GM23338 (cell line): ENCODE results near the gene SEZ6L. TPM values are rescaled to one million over a fixed set of nuclear protein-coding genes. Genes with fewer than 3 reads are reported as not detected.

ENCODE experiments used
- ATAC-seq: fragments of 200-7000 bp; cut with Tn5 transposase; 3 replicates; pipeline ENCODE4 v1.9.1; 2020
- DNase-seq: peaks from one replicate; pipeline ENCODE4 v3.0.0-alpha.2; 2015; ENCODE audit warnings: low spot score
- H2AFZ ChIP-seq: fragments of 200-600 bp; sonication (generic); 2 replicates; pipeline ENCODE4 v1.8.0; 2016; ENCODE audit warnings: antibody characterized with exemption, mild to moderate bottlenecking, moderate library complexity
- H3F3A ChIP-seq: fragments of 200-600 bp; sonication (generic); replicated peaks from 2 replicates; pipeline ENCODE4 v1.8.0; 2017; ENCODE audit warnings: antibody characterized with exemption, mixed run types, low read depth
- H3K27ac ChIP-seq: fragments of 200-600 bp; sonication (generic); 2 replicates; pipeline ENCODE4 v1.6.1; 2016; ENCODE audit warnings: low read depth
- H3K27me3 ChIP-seq: fragments of 200-600 bp; sonication (generic); 2 replicates; pipeline ENCODE4 v1.8.0; 2016; ENCODE audit warnings: mild to moderate bottlenecking, mixed run types, moderate library complexity; ENCODE audit not compliant: insufficient read depth
- H3K36me3 ChIP-seq: fragments of 200-600 bp; sonication (generic); 2 replicates; pipeline ENCODE4 v1.8.0; 2016; ENCODE audit warnings: mild to moderate bottlenecking; ENCODE audit not compliant: insufficient read depth
- H3K4me1 ChIP-seq: fragments of 200-600 bp; sonication (generic); 2 replicates; pipeline ENCODE4 v1.8.0; 2016; ENCODE audit warnings: mild to moderate bottlenecking, moderate library complexity; ENCODE audit not compliant: insufficient read depth
- H3K4me2 ChIP-seq: fragments of 200-600 bp; sonication (generic); 2 replicates; pipeline ENCODE4 v1.7.1; 2017; ENCODE audit warnings: mixed run types
- H3K4me3 ChIP-seq: fragments of 200-600 bp; sonication (generic); 2 replicates; pipeline ENCODE4 v1.6.1; 2016; ENCODE audit warnings: mixed run types
- H3K79me2 ChIP-seq: fragments of 200-600 bp; sonication (generic); replicated peaks from 2 replicates; pipeline ENCODE4 v1.8.0; 2017; ENCODE audit warnings: mild to moderate bottlenecking; ENCODE audit not compliant: insufficient read depth
- H3K9me2 ChIP-seq: fragments of 200-600 bp; sonication (generic); 2 replicates; pipeline ENCODE4 v1.8.0; 2017; ENCODE audit not compliant: insufficient read depth
- H4K20me1 ChIP-seq: fragments of 200-600 bp; sonication (generic); replicated peaks from 2 replicates; pipeline ENCODE4 v1.8.0; 2017; ENCODE audit warnings: mild to moderate bottlenecking; ENCODE audit not compliant: insufficient read depth
- H3K27ac Mint-ChIP-seq: 2 replicates; pipeline ENCODE4 v1.8.0; 2020; ENCODE audit warnings: inconsistent platforms, mild to moderate bottlenecking, moderate library complexity, mixed read lengths
- H3K27me3 Mint-ChIP-seq: 3 replicates; pipeline ENCODE4 v1.8.0; 2022; ENCODE audit warnings: low read depth, mild to moderate bottlenecking, moderate library complexity, mixed read lengths, inconsistent platforms; ENCODE audit not compliant: insufficient read depth, poor library complexity
- H3K36me3 Mint-ChIP-seq: 3 replicates; pipeline ENCODE4 v1.8.0; 2021; ENCODE audit warnings: low read depth, mild to moderate bottlenecking, inconsistent platforms, moderate library complexity, mixed read lengths
- H3K4me1 Mint-ChIP-seq: 3 replicates; pipeline ENCODE4 v1.8.0; 2020; ENCODE audit warnings: mild to moderate bottlenecking, inconsistent platforms, mixed read lengths
- H3K4me3 Mint-ChIP-seq: 3 replicates; pipeline ENCODE4 v1.8.0; 2021; ENCODE audit warnings: moderate library complexity, mild to moderate bottlenecking, inconsistent platforms, mixed read lengths
- H3K9me3 Mint-ChIP-seq: 3 replicates; pipeline ENCODE4 v1.8.0; 2020; ENCODE audit warnings: moderate library complexity, mild to moderate bottlenecking, inconsistent platforms, mixed read lengths
- CREB1 ChIP-seq: fragments of 250-450 bp; sonication (Bioruptor Pico); IDR thresholded peaks from 2 replicates; pipeline ENCODE4 v1.5.0; 2020; ENCODE audit warnings: low read depth, mild to moderate bottlenecking, moderate library complexity
- EZH2 ChIP-seq: fragments of 200-600 bp; sonication (generic); IDR thresholded peaks from one replicate; pipeline ENCODE4 v1.8.0; 2017; ENCODE audit warnings: antibody characterized with exemption, mild to moderate bottlenecking, low read depth; ENCODE audit not compliant: unreplicated experiment
- EZH2phosphoT487 ChIP-seq: fragments of 200-600 bp; sonication (generic); IDR thresholded peaks from one replicate; pipeline ENCODE4 v1.8.1; 2018; ENCODE audit warnings: antibody characterized with exemption; ENCODE audit not compliant: unreplicated experiment
- POLR2AphosphoS5 ChIP-seq: IDR thresholded peaks from 2 replicates; pipeline ENCODE4 v1.6.1; 2016; ENCODE audit warnings: antibody characterized with exemption, low read depth
- REST ChIP-seq: IDR thresholded peaks from one replicate; pipeline ENCODE4 v1.6.1; 2018; ENCODE audit warnings: antibody characterized with exemption; ENCODE audit not compliant: unreplicated experiment
- ZNF114 ChIP-seq: fragments of 250-450 bp; sonication (Bioruptor Pico); IDR thresholded peaks from 2 replicates; pipeline ENCODE4 v1.5.0; 2020; ENCODE audit warnings: mild to moderate bottlenecking, moderate library complexity
- ZNF331 ChIP-seq: fragments of 250-450 bp; sonication (Bioruptor Pico); IDR thresholded peaks from 2 replicates; pipeline ENCODE4 v1.5.0; 2020; ENCODE audit warnings: low read depth, mild to moderate bottlenecking, moderate library complexity
- polyA plus RNA-seq: library from polyadenylated mRNA; unstranded; fragments of >200 nt; fragmentation: Nextera tagmentation; extraction: Ambion mirVana; gene quantifications from 2 replicates; pipeline ENCODE4 v1.2.1, GENCODE V29; 2016
- total RNA-seq: library from RNA; depleted of rRNA; stranded (reverse); fragments of >200 nt; shearing (Covaris generic); gene quantifications from 2 replicates; pipeline ENCODE4 v1.2.3, GENCODE V29; 2014
- TF ChIP-seq, protein P1 (sequence below), 2 experiments: fragments of 200-600 bp in 1 of 2; sonication (generic) in 1 of 2; conservative IDR thresholded peaks; 2 replicates each; pipeline versions ENCODE4 v1.5.1 to v1.6.1; 2016 to 2017; ENCODE audit warnings: antibody characterized with exemption in 2 of 2, low read depth in 2 of 2, mild to moderate bottlenecking in 2 of 2, moderate library complexity in 1 of 2
- TF ChIP-seq, protein P2 (sequence below): IDR thresholded peaks from 2 replicates; pipeline ENCODE4 v1.6.1; 2016; ENCODE audit warnings: antibody characterized with exemption

The SEZ6L gene
- total and polyA plus RNA-seq, 2 experiments from 2014 or later, result 0.13 to 0.24 TPM

GRCh38 chr22:26286091-26286820, 117.0 kb downstream of the SEZ6L start (continued):
- TF ChIP-seq, protein P1, sequence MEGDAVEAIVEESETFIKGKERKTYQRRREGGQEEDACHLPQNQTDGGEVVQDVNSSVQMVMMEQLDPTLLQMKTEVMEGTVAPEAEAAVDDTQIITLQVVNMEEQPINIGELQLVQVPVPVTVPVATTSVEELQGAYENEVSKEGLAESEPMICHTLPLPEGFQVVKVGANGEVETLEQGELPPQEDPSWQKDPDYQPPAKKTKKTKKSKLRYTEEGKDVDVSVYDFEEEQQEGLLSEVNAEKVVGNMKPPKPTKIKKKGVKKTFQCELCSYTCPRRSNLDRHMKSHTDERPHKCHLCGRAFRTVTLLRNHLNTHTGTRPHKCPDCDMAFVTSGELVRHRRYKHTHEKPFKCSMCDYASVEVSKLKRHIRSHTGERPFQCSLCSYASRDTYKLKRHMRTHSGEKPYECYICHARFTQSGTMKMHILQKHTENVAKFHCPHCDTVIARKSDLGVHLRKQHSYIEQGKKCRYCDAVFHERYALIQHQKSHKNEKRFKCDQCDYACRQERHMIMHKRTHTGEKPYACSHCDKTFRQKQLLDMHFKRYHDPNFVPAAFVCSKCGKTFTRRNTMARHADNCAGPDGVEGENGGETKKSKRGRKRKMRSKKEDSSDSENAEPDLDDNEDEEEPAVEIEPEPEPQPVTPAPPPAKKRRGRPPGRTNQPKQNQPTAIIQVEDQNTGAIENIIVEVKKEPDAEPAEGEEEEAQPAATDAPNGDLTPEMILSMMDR (conservative IDR thresholded peaks at IDR 0.05; ENCODE audit: low read depth in 2 of 2), result no peak
- TF ChIP-seq CREB1 (CRISPR knock-in tag) (no peak), ZNF331 (CRISPR knock-in tag) (no peak), ZNF114 (no peak), EZH2 (no peak)

GRCh38 chr22:26287382-26288225, 118.3 kb downstream of the SEZ6L start:
- TF ChIP-seq REST, result no peak
- TF ChIP-seq ZNF331 (CRISPR knock-in tag), result no peak
- no peak for TF ChIP-seq ZNF114
- no peak for TF ChIP-seq POLR2AphosphoS5
- TF ChIP-seq EZH2, result no peak
- TF ChIP-seq EZH2phosphoT487, result no peak
- TF ChIP-seq, protein P2, sequence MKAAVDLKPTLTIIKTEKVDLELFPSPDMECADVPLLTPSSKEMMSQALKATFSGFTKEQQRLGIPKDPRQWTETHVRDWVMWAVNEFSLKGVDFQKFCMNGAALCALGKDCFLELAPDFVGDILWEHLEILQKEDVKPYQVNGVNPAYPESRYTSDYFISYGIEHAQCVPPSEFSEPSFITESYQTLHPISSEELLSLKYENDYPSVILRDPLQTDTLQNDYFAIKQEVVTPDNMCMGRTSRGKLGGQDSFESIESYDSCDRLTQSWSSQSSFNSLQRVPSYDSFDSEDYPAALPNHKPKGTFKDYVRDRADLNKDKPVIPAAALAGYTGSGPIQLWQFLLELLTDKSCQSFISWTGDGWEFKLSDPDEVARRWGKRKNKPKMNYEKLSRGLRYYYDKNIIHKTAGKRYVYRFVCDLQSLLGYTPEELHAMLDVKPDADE, result no peak
- TF ChIP-seq CREB1 (CRISPR knock-in tag), result no peak
- Mint-ChIP-seq H3K27me3 (peaks cover 5% of the 10 kb centered on the region), H3K36me3 (no peaks in the 10 kb centered on the region), H3K27ac (no peak overlapping the region; the same call in 1 of the 2 replicates), H3K4me1 (peaks cover 3% of the 10 kb centered on the region), H3K9me3 (no peaks in the 10 kb centered on the region; the same call in 2 of the 3 replicates), H3K4me3 (no peak overlapping the region)
- ATAC-seq, result no peak
- no peaks in the 10 kb centered on the region for H3F3A ChIP-seq
- no peaks in the 10 kb centered on the region for H3K36me3 ChIP-seq
- H3K9me2 ChIP-seq, result 0 out of 2 replicates have a peak, but pooled peaks cover 5% of the 10 kb centered on the region
- no peaks in the 10 kb centered on the region for H3K4me1 ChIP-seq
- no peak overlapping the region for H3K4me2 ChIP-seq
- no peaks in the 10 kb centered on the region for H3K79me2 ChIP-seq
- no peak overlapping the region for H3K27ac ChIP-seq
- no peak for DNase-seq
- no peaks in the 10 kb centered on the region for H4K20me1 ChIP-seq
- H2AFZ ChIP-seq, result no peak overlapping the region
- no peak overlapping the region for H3K4me3 ChIP-seq
- no peaks in the 10 kb centered on the region for H3K27me3 ChIP-seq
